GM10266 (cell line): ENCODE measurements around the gene LIMK2.
"Not testable (repeated sequence)": the region's sequence is repeated elsewhere in the genome, so short reads cannot be mapped to it uniquely, and the experiment has no call there.

ENCODE experiments used
- DNase-seq: peaks from one replicate; pipeline ENCODE4 v3.0.0; 2012; ENCODE audit errors: extremely low spot score
- TF ChIP-seq, protein P1 (sequence below): IDR thresholded peaks from 2 replicates; pipeline ENCODE4 v1.5.1; 2012; ENCODE audit warnings: mild to moderate bottlenecking, low read depth; ENCODE audit not compliant: control insufficient read depth, insufficient read depth; ENCODE audit errors: missing control alignments

The LIMK2 gene

GRCh38 chr22:31215018-31215535, 3.0 kb downstream of the LIMK2 start:
- TF ChIP-seq, protein P1, sequence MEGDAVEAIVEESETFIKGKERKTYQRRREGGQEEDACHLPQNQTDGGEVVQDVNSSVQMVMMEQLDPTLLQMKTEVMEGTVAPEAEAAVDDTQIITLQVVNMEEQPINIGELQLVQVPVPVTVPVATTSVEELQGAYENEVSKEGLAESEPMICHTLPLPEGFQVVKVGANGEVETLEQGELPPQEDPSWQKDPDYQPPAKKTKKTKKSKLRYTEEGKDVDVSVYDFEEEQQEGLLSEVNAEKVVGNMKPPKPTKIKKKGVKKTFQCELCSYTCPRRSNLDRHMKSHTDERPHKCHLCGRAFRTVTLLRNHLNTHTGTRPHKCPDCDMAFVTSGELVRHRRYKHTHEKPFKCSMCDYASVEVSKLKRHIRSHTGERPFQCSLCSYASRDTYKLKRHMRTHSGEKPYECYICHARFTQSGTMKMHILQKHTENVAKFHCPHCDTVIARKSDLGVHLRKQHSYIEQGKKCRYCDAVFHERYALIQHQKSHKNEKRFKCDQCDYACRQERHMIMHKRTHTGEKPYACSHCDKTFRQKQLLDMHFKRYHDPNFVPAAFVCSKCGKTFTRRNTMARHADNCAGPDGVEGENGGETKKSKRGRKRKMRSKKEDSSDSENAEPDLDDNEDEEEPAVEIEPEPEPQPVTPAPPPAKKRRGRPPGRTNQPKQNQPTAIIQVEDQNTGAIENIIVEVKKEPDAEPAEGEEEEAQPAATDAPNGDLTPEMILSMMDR, result no peak
- no peak for DNase-seq

- TF ChIP-seq, protein P1, result no peak
- DNase-seq, result no peak
These were observed 6.6 kb downstream of the LIMK2 start for GRCh38 chr22:31218565-31219262.

DNA sequence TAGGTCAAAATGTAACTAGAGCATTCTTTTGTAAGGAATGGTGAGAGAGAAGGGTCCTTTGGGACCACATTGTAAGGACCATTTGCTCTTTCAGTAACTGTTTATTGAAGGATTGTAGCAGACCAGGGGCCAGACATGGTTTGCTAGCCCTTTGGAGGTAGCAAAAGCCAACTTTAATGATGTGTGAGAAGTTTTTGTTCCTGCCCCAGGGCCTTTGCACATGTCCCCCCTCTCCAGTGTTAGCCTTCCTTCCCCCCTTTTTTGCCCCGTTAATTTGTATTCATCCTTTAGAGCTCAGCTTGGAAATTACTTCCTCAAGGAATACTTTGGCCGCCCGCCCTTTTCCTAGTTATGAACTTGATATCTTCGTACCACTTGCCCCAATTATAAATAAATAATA, 9.0 kb downstream of the LIMK2 start:
- TF ChIP-seq, protein P1, result no peak
- no peak for DNase-seq

- DNase-seq, result no peak
- TF ChIP-seq, protein P1, result no peak
These were observed 10.6 kb downstream of the LIMK2 start for GRCh38 chr22:31222736-31223135.

DNA sequence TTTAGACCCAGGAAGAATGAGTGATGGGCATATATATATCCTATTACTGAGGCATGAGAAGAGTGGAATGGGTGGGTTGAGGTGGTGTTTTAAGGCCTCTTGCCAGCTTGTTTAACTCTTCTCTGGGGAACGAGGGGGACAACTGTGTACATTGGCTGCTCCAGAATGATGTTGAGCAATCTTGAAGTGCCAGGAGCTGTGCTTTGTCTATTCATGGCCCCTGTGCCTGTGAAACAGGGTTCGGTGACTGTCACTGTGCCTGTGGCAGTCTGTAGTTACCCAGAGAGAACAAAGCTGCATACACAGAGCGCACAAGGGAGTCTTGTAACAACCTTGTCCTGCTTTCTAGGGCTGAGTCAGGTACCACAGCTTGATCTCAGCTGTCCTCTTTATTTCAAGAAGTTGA, 11.7 kb downstream of the LIMK2 start:
- DNase-seq, result no peak
- TF ChIP-seq, protein P1, result no peak

DNA sequence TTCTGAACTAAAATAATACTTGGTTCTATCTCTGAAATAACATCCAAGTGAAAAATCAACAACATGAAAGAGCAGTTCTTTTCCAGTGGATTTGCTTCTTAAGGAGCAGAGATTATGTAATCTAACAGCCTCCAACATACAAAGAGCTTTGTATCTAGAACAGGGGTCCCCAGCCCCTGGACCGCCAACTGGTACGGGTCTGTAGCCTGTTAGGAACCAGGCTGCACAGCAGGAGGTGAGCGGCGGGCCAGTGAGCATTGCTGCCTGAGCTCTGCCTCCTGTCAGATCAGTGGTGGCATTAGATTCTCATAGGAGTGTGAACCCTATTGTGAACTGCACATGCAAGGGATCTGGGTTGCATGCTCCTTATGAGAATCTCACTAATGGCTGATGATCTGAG, 12.6 kb downstream of the LIMK2 start:
- not testable (repeated sequence) for DNase-seq

DNA sequence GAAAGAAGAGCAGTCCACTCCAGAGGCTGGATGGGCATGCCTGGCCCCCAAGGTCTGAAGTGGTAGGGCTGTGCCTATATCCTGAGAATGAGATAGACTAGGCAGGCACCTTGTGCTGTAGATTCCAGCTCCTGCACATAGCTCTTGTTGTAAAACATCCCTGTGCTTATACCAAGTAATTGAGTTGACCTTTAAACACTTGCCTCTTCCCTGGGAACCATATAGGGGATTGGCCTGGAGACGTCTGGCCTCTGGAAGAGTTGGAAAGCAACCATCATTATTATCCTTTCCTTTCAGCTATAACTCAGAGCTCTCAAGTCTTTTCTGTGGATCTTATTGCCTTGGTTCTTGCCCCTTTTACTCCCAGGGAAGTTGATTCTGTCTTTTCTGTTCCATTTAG, 15.1 kb downstream of the LIMK2 start:
- DNase-seq, result no peak
- TF ChIP-seq, protein P1, result no peak

DNA sequence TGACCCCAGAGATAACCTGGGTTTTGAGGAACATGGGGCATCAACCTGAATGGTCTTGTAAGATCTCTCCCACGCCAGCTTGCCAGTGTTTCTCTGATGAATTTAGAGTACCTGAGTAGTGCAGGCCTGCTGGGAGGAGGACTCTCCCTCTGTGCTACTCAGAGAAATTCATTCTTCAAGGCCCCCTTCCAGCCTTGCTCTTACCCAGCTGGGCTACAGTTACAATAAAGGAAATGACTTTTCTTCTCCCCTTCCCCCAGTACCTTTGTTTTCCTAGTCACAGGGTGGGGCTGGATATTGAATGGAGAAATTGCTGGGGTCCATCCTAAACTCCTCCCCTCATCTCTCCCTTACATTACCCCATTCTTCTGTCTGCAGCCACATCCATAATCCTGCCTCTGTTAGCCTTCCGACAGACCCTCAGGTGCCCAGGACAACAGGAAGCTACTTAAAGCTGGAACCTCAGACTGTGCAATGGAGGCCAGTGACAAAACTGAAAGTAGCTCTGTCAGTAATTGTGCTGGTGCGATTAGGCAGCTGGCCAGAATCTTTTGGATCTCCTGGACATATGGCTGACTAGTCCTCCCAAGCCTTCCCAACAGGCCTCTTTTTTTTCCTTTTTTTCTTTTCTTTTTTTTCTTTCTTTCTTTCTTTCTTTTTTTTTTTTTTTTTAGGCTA, 17.4 kb downstream of the LIMK2 start:
- TF ChIP-seq, protein P1, result no peak
- no peak for DNase-seq
